GM12891 (cell line): ENCODE data around the gene STARD13.

ENCODE experiments used
- POLR2A ChIP-seq: IDR thresholded peaks from 2 replicates; pipeline ENCODE4 v1.6.1; 2011; ENCODE audit warnings: low read depth, low read length, control low read depth
- POLR2AphosphoS5 ChIP-seq: IDR thresholded peaks from 2 replicates; pipeline ENCODE4 v1.6.1; 2011; ENCODE audit warnings: low read depth, low read length, control low read depth
- TAF1 ChIP-seq: IDR thresholded peaks from 2 replicates; pipeline ENCODE4 v1.6.1; 2011; ENCODE audit warnings: low read depth, low read length, control low read depth

DNA sequence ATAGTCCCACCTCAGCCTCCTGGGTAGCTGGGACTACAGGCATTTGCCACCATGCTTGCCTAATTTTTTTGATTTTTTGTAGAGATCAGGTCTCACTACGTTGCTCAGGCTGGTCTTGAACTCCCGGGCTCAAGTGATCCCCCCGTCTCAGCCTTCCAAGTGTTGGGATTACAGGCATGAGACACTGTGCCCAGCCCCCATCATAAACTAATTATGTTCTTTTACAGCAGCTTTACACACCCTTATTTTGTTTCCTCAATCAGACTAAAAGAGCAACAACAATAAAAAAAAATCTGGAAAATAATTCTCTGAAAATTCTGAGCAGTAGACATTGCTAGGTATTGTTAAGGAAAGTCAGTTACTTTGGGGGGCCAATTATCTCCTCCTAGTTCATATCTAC lies 35.7 kb downstream of the STARD13 start:
- TF ChIP-seq POLR2A (no peak), TAF1 (no peak), POLR2AphosphoS5 (no peak)
